ENCODE measurements around the gene KLHL22. TPM values are rescaled to one million over a fixed set of nuclear protein-coding genes. Genes with fewer than 3 reads are reported as not detected.

KLHL22 gene
- total and polyA plus RNA-seq, 2 of the 8 experiments (the other 6 are each of a cell fraction or from before 2014, with no cell fraction given): 9.4 to 16.2 TPM

DNA sequence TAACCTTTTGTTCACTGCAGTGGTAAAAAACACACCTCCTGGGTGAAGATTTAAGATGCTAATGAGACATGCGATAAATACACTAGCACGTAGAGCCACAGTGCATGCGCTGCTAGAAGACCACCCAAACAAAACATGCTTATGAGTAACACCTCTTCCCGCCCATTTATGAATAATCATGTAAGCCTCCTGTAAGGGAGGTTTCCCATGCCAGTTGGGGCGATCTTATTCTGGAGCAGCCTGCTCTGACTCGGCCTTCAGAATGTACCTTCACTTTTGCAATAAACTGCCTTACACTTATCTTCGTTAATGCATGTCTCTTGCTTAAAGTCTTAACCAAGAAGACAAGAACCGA lies 39.9 kb downstream of the KLHL22 start:
- H3K9ac ChIP-seq (replicated peaks in 1 of 4; ENCODE audit: extremely low read depth in 1 of 4, low read depth in 3 of 4, low read length in 3 of 4): no peak overlapping the region
- ChIA-PET POLR2A (ENCODE audit: partially characterized antibody) (no interaction called here), CTCF (ENCODE audit: partially characterized antibody) (interaction anchor here (0.9 to 5.4 kb wide), 10 partner anchors 8 to 298 kb away, joined by 3 to 47 read pairs (median 10); no protein-coding TSS in a partner anchor)
- no peak overlapping the region for H3K4me3 ChIP-seq (ENCODE audit: extremely low read depth in 1 of 4, insufficient read depth in 2 of 4, low read depth in 3 of 4, low read length in 4 of 4)
- no peak overlapping the region for H3K14ac ChIP-seq (ENCODE audit: insufficient read length)
- no peak overlapping the region for H3K4me2 ChIP-seq (ENCODE audit: insufficient read depth in 1 of 2, low read depth in 2 of 2, low read length in 2 of 2)
- no peak overlapping the region for H3K18ac ChIP-seq (ENCODE audit: extremely low read depth, low read length)
- no peak overlapping the region for H2BK15ac ChIP-seq (ENCODE audit: low read length)
- H4K20me1 ChIP-seq (replicated peaks in 1 of 2; ENCODE audit: control insufficient read depth in 1 of 2, insufficient read depth in 2 of 2, low read length in 2 of 2): no peaks in the 10 kb centered on the region
- no peak overlapping the region for H2AFZ ChIP-seq (ENCODE audit: low read length)
- no peak overlapping the region for H3K27ac ChIP-seq (ENCODE audit: low read depth, low read length)
- peaks cover 0 to 2% (median under 1%) of the 10 kb centered on the region in 4 experiments; a peak in 2 of 7 replicates for H3K4me1 ChIP-seq (replicated peaks in 1 of 4; ENCODE audit: control insufficient read depth in 3 of 4, insufficient read depth in 4 of 4, low read length in 3 of 4)
- no peak overlapping the region for H4K5ac ChIP-seq (ENCODE audit: insufficient read length, low read depth, low read length)
- no peak overlapping the region for H2BK12ac ChIP-seq (ENCODE audit: low read depth, low read length)
- H3K4ac ChIP-seq (replicated peaks; ENCODE audit: insufficient read length, low read depth, low read length): no peak overlapping the region
- H3K27me3 ChIP-seq (replicated peaks in 1 of 4; ENCODE audit: control insufficient read depth in 3 of 4, extremely low read depth in 1 of 4, insufficient read depth in 3 of 4, low read length in 3 of 4): no peaks in the 10 kb centered on the region
- H3K23ac ChIP-seq (ENCODE audit: insufficient read length): no peak overlapping the region
- H3K56ac ChIP-seq (replicated peaks; ENCODE audit: insufficient read length, low read depth, low read length): no peak overlapping the region
- no peak overlapping the region for H4K8ac ChIP-seq (ENCODE audit: extremely low read depth, insufficient read depth, low read length)
- no peak overlapping the region for H2BK120ac ChIP-seq (replicated peaks; ENCODE audit: low read depth, low read length)
- no peak overlapping the region for H4K91ac ChIP-seq (replicated peaks; ENCODE audit: insufficient read length, low read length)
- H3K9me3 ChIP-seq (ENCODE audit: insufficient read depth in 2 of 2, low read depth in 1 of 2, low read length in 1 of 2): no peaks in the 10 kb centered on the region
- H3K36me3 ChIP-seq (ENCODE audit: control insufficient read depth in 2 of 4, insufficient read depth in 4 of 4, low read length in 3 of 4): no peaks in the 10 kb centered on the region; a peak in 1 of 8 replicates
- no peaks in the 10 kb centered on the region for H3K23me2 ChIP-seq (ENCODE audit: low read depth, low read length)
- H3K79me1 ChIP-seq (ENCODE audit: low read depth, low read length): no peaks in the 10 kb centered on the region
- WGBS, 2 experiments (ENCODE audit: extremely low coverage in 1 of 2, insufficient coverage in 1 of 2, insufficient read length in 1 of 2, insufficient replicate concordance in 2 of 2, low coverage in 1 of 2, low lambda C conversion rate in 2 of 2, missing lambda C conversion rate in 1 of 2): 85% methylated on average over 8 of the region's 8 CpGs; no CpG with 5 or more reads in 1 of the 2 experiments
- FAIRE-seq: no peak
- H2BK5ac ChIP-seq (ENCODE audit: low read depth, low read length): no peak overlapping the region
- no peak for DNase-seq (ENCODE audit: low read depth in 1 of 2, low spot score in 2 of 2)
- no peak overlapping the region for H2BK20ac ChIP-seq (ENCODE audit: low read length)
- no peaks in the 10 kb centered on the region for H3K79me2 ChIP-seq (ENCODE audit: control insufficient read depth in 1 of 2, insufficient read depth in 2 of 2, low read length in 2 of 2)
- no peak overlapping the region for H2AK5ac ChIP-seq (ENCODE audit: low read depth, low read length)
- TF ChIP-seq HDAC6 (IDR thresholded peaks at IDR 0.05; ENCODE audit: low read depth, low read length): no peak
- TF ChIP-seq CHD1 (IDR thresholded peaks at IDR 0.05; ENCODE audit: low read depth, low read length): no peak
- no peak for TF ChIP-seq CTBP2 (IDR thresholded peaks at IDR 0.05; ENCODE audit: borderline replicate concordance, insufficient read depth, insufficient read length, low read length)
- TF ChIP-seq, protein P1, sequence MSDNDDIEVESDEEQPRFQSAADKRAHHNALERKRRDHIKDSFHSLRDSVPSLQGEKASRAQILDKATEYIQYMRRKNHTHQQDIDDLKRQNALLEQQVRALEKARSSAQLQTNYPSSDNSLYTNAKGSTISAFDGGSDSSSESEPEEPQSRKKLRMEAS (IDR thresholded peaks at IDR 0.05): no peak
- no peak for TF ChIP-seq NRF1 (IDR thresholded peaks at IDR 0.05; ENCODE audit: low read depth, low read length)
- TF ChIP-seq NANOG (IDR thresholded peaks at IDR 0.05; ENCODE audit: insufficient read depth, low read depth, low read length, poor library complexity, severe bottlenecking): no peak

All from H1 (cell line).